ENCODE results near the gene MYL7. TPM values are rescaled to one million over a fixed set of nuclear protein-coding genes. Genes with fewer than 3 reads are reported as not detected.

MYL7 gene
- total and polyA plus RNA-seq, 9 of the 15 experiments (the other 6 are each of a cell fraction or from before 2014, with no cell fraction given), result not detected

DNA sequence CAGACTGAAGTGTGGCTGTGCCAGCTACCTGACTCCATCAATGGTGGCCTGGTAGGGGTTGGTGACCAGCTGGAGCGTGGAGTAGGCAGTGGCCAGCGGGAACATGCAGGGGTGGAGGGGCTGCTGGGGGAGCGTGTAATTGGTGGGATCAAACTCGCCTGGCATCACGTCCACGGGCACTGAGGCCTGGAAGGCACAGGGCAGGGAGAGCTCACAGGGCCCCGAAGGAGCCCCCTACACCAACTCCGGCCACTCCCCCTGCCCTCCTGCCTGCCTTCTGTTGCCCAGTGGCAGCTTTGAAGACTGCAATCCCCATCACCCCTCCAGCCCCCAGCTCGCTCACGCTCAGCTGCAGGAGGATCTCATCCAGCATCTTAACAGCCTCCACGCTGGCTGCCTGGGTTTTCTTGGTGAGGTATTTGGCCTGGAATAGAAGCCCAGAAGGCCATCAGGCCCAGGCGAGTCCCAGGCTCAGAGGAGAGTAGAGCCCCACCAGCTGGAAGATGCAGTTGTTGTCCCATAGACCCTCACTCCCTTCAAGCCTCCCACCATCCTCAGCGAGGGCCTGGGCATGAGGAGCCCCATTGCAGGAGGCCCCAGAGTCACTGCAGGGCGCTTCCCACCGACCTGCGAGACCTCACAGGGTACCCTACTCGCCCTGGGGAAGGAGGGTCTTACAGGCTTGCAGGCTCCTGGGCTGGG lies 24.9 kb downstream of the MYL7 start:
- H3K27me3 ChIP-seq (ENCODE audit: control insufficient read depth in 2 of 2, insufficient read depth in 2 of 2, low read length in 2 of 2), result peaks cover 2 to 9% of the 10 kb centered on the region in 2 experiments; a peak in 3 of 5 replicates
- TF ChIP-seq RBM25 (IDR thresholded peaks at IDR 0.05; ENCODE audit: low read depth, low read length, severe bottlenecking) (no peak), FOXJ2 (tag; IDR thresholded peaks at IDR 0.05) (no peak), RUNX1 (IDR thresholded peaks at IDR 0.05; ENCODE audit: low read depth) (no peak), POLR2G (IDR thresholded peaks at IDR 0.05; ENCODE audit: low read depth, low read length) (0 out of 2 replicates have a peak, but pooled peaks have one; percentile 0), ZNF12 (CRISPR knock-in tag; IDR thresholded peaks at IDR 0.05) (no peak), MIER1 (IDR thresholded peaks at IDR 0.05; ENCODE audit: low read depth) (no peak), ZFP36 (IDR thresholded peaks at IDR 0.05; ENCODE audit: low read depth, low read length, partially characterized antibody) (no peak), NRF1 (conservative IDR thresholded peaks at IDR 0.05 in 1 of 2, IDR thresholded peaks at IDR 0.05 in 1 of 2) (no peak), SRSF3 (IDR thresholded peaks at IDR 0.05; ENCODE audit: insufficient read depth, low read length) (no peak), CBFA2T3 (IDR thresholded peaks at IDR 0.05) (no peak), JUND (IDR thresholded peaks at IDR 0.05; ENCODE audit: borderline replicate concordance, low read depth, low read length) (no peak), JUND (tag; IDR thresholded peaks at IDR 0.05; ENCODE audit: borderline replicate concordance, low read depth, low read length) (no peak), SMARCE1 (IDR thresholded peaks at IDR 0.05) (no peak), RBFOX2 (IDR thresholded peaks at IDR 0.05; ENCODE audit: low read depth, low read length) (0 out of 2 replicates have a peak, but pooled peaks have one; percentile 28), CHD2 (IDR thresholded peaks at IDR 0.05; ENCODE audit: low read depth, low read length) (no peak), ZNF384 (IDR thresholded peaks at IDR 0.05; ENCODE audit: low read depth, low read length) (no peak), GABPB2 (CRISPR knock-in tag; conservative IDR thresholded peaks at IDR 0.05) (no peak), KDM5B (IDR thresholded peaks at IDR 0.05; ENCODE audit: insufficient replicate concordance, low read depth, low read length) (no peak)
- no peak for FAIRE-seq
- H3K79me2 ChIP-seq (ENCODE audit: control insufficient read depth, insufficient read depth, low read length), result peaks cover 23% of the 10 kb centered on the region
- no peak overlapping the region for H3K4me3 ChIP-seq
- BruUV-seq (replicated peaks), result no TSS peak
- H4K20me1 ChIP-seq (replicated peaks; ENCODE audit: control insufficient read depth, insufficient read depth, low read length), result peaks cover 31% of the 10 kb centered on the region
- ChIA-PET POLR2A (interaction anchor here (0.6 to 2.9 kb wide), 6 partner anchors 8 to 878 kb away, joined by 3 to 16 read pairs (median 4); partner anchors contain the start of gene POLD2), CTCF (ENCODE audit: low intra/inter-chr PET ratio) (no interaction called here)
- ATAC-seq, result no peak
- DNase-seq (ENCODE audit: extremely low read depth in 1 of 4, low spot score in 3 of 4), result no peak
- H3K9me1 ChIP-seq (ENCODE audit: control insufficient read depth, insufficient read depth, low read length), result peaks cover 13% of the 10 kb centered on the region
- H3K4me2 ChIP-seq (ENCODE audit: insufficient read depth, low read length), result no peak overlapping the region
- H3K27ac ChIP-seq (ENCODE audit: extremely low read depth, low read depth, low read length), result no peak overlapping the region
- H2AFZ ChIP-seq (ENCODE audit: low read depth, low read length), result no peak overlapping the region
- intact Hi-C loops (cut with micrococcal nuclease), result no loop called here
- H3K9me3 ChIP-seq (replicated peaks; ENCODE audit: control insufficient read depth, insufficient read depth, low read depth, low read length), result no peaks in the 10 kb centered on the region
- 86% methylated on average over 16 of the region's 17 CpGs for WGBS (ENCODE audit: insufficient coverage, low coverage, missing lambda C conversion rate)
- in situ Hi-C loops (cut with MboI), result no loop called here
- H3K36me3 ChIP-seq (ENCODE audit: control insufficient read depth, insufficient read depth, low read length), result peaks cover 69% of the 10 kb centered on the region
- H3K4me1 ChIP-seq (replicated peaks in 1 of 2; ENCODE audit: control insufficient read depth in 2 of 2, insufficient read depth in 2 of 2, low read length in 2 of 2), result peaks cover 11 to 43% of the 10 kb centered on the region in 2 experiments; a peak in 4 of 5 replicates
- H3K9ac ChIP-seq (ENCODE audit: insufficient read depth in 1 of 2, low read depth in 2 of 2, low read length in 2 of 2), result no peak overlapping the region
